GM19452 (cell line): Measurements from ENCODE around the gene ACSBG1.

Experiments
- ATAC-seq: cut with Tn5 transposase; IDR thresholded peaks from one replicate; pipeline ENCODE4 v1.9.1; 2021; ENCODE audit not compliant: unreplicated experiment

ACSBG1 gene

DNA sequence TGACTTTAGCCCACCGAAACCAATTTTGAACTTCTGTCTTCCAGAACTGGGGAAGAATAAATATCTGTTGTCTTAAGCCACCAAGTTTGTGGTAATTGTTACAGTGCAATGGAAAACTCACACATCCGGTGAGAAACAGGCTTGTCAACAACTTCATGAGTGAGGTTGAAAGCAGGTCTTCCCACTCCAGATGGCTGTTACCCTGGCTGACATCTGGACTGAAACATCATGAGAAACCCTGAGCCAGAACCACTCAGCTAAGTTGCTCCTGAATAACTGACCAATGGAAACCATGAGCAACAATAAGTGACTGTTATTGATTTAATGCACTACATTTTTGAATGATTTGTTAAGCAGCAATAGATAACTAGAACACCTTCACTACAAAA is 10.3 kb downstream of the ACSBG1 start:
- no peak for ATAC-seq

DNA sequence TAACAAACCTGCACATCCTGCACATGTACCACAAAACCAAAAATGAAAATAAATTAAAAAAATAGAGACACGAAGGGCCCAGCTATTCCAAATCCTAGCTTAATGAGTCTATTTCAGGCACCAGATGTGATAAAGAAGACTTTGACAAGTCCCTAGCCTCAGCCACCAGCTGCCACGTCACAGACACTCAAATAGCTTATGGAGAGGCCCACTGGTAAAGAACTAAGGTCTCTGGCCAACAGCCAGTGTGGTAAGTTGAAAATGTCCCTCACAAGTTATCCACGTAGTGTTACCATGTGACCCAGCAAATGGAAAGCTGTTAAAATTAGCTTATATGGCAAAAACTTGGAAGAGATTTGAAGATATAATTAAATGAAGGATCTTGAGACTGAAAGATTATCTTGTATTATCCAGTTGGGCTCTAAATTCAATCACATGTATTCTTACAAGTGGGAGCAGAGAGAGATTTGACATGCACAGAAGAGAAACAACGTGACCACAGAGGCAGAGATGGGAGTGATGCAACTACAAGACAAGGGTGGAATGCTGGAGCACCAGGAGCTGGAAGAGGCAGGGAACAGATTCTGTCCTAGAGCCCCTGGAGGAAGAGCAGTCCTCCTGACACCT is 10.9 kb downstream of the ACSBG1 start:
- ATAC-seq, result no peak

DNA sequence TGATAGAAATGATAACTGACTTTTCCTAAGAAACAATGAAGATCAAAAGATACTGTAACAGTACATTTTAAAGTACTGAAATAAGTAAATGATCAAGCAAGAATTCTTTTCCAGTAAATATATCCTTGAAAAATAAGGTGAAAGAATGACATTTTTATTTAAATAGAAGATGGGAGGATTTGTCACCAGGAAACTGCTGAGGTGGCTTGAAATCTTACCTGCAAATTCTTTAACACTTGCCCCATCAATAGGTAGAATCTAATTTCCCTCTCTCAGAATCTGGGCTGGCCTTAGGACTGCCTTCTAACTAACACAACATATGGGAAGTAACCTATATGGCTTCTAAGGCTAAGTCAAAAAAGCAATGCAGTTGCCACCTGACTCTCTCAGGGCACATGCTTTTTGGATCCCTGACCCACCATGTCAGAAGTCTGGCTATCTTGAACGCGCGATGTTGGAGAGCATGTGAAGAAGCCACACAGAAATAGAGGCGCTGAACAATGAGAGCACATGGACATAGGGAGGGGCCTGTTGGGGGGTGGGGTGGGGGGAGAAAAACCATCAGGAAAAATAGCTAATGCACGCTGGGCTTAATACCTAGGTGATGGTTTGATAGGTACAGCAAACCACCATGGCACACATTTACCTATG is 11.5 kb downstream of the ACSBG1 start:
- ATAC-seq, result no peak

DNA sequence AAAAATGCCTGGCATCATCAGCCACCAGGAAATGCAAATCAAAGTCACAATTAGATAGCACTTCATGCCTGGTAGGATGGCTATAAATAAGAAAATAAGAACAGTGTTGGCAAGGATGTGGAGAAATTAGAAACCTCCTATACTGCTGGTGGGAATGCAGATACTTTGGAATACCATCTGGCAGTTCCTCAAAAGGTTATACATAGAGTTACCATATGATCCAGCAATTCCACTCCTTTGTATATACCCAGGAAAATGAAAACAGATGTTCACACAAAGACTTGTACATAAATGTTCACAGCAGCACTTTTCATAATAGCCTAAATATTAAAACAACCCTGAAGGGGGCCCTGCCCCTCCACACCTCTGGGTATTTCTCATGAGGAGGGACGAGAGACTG is 13.7 kb downstream of the ACSBG1 start:
- no peak for ATAC-seq

DNA sequence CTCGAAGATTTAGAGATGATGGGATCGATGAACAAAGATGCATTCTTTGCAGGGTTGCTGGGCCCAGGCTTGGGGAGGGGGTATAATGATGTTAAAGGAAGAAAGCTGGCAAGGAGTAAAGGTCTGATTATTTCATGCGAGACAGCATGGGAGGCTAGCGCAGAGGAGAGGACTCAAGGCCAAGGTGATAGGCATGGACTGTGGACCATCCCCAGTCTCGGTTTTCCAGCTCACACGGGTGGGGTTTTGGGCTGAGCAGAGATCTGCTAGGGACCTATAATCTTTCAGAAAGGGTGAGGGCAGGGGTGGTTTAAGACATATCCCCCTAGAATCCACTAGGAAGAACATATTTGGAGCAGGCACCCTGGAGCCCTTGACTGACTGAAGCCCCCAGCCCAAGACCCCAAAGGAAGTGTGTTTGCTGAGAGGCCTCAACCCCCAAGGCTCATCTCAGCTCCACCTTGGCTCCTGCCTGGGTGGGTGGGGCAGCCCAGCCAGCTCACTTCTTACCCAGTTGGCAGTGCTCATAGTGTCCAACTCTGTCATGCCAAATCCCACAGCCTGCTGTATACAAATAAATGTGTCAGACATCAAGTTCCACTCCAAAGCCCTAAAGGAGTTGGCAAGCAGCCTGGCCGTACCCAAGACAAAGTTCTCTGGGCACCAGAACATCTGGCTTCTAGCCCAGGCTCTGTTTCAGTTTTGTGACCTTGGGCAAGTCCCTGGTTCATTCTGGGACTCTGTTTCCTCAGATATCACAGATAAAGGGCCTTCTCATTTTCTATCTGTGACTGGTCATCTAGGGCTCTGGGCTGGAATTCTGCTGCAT is 17.9 kb downstream of the ACSBG1 start:
- no peak for ATAC-seq

DNA sequence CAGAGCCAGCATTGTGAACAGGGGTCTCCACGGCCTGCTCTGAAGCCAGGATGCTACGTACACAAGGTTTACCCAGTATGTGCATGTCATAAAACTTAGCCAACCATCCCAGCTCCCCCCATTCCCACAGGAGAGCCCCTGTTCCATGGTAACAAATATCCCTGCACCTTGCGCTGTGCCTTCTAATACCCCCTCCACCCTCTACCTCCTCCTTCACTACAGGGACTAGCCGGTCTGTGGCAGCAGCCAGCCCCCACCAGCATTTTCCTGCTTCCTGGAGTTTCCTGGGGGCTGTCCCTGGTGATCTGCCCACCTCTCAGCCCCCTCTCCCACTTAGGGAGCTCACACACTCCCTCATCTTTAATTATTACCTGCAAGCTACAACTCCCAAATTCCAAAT is 20.4 kb downstream of the ACSBG1 start:
- ATAC-seq, result no peak

DNA sequence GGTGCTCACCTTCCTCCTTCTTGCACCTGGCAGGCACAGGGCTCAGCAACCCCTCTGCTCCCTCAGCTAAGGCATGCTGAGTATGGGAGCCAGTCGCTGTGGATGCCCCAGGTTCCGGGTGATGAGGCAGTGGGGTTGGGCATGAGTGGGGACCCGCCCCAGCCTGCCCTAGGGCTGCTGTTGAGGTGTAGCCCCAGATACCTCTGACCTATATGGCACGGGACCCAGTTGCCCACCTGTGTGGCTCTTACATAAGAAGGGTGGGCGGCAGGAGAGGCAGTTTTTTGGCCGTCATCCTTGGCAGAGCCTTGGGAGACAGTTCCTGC is 21.0 kb downstream of the ACSBG1 start:
- ATAC-seq, result no peak

DNA sequence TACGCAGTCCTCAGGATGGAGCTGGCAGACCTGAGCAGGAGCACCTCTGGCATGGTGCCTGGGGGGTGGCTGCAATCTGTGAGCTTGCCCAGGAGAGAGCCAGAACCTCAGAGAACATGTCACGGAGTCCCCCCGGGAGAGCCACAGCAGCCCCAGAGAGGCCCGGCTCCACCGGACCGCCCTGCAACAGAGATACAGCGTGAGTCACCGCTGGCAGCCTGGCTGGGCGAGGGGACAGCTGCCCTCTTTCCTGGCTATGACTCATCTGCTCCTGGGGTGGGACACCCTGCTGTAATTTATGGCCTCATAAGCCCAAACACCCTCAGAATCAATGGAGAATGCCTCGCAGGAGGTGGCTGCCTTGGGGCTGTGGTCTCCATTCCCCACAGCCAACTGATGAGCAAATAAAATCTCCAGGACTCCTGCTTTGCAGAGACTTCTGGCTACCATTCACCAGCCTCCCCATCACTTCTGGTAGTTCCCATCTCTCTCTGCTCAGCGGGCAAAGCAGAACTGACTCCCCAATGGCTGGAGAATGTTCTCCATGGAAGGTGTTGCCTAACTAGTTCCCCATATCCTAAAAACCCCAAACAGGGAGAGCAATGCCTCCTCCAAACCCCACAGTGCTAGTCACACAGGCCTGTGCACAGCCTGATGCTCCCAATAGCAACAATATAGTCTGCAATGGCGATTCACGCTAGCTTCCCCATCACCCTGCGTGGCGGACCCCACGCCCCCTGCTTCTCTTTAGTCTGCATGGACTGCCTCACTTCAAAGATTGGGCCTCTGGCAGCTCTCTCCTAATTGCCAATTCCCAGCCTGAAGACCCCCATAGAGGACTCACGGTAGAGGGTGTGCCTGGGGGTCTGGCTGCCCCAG is 21.6 kb downstream of the ACSBG1 start:
- no peak for ATAC-seq

DNA sequence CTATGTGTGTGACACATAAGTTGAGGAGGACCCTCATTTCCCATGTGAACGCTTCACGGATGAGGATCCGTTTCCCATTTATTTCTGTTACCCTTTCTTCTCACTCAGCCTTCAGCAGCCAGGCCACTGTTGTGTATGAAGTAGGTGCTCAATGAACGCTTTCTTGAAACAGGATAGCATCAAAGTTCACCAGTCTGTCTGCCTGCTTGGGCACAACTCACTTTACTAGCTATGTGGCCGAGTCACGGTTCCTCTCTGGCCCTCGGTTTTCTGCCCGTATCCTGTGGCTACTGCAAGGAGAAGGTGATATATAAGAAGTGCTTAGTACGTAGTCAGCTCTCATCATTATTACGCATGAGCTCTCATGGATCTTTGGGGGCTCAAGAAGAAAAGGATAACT is 22.4 kb downstream of the ACSBG1 start:
- no peak for ATAC-seq

DNA sequence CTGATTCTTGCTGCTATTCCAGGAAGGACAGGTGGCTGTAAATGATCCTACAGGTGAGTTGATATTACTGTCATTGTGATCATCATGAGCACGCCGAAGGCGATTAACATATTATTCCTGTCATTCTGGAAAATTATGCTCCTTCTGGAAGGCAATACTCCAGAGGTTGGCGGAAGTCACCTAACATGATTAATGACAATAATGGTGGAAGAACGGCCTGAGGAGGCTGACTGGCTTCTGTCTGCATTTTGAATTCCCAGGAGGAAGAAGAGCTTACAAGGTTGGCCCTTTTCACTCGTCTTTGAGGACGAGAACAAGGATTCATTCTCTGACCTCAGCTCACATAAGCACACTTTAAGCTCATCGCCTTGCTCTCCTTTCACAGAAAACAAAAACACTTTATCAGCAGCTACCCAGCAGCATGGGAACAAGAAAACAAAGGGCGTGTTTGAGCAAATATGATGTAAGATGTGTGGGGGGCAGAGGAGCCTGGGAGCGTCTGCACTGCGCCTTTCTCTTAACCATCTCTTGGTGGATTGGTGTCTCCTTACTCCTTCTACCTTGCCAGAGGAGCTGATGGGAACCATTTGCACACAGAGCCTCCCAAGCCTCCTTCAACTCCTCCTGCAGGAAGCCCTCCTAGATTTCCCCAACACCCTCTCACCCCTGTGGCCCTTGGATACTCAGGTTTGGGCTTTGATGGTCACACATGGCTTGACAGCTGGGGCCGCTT is 23.0 kb downstream of the ACSBG1 start:
- no peak for ATAC-seq

DNA sequence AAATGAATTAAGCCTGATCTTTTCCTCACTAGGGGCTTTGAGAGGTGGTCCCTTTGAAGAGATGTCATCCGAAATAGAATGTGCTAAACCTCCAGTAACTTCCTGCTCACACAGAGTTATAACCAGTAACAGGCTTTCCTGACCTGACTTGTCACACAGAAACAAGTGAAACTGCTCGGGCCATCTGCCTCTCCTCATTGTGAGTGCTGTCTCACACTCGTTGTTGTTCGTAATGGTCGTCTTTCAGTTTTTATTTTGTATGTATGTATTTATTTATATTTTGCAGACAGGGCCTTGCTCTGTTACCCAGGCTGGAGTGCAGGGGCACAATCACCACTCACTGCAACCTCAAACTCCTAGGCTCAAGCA is 24.0 kb downstream of the ACSBG1 start:
- no peak for ATAC-seq

DNA sequence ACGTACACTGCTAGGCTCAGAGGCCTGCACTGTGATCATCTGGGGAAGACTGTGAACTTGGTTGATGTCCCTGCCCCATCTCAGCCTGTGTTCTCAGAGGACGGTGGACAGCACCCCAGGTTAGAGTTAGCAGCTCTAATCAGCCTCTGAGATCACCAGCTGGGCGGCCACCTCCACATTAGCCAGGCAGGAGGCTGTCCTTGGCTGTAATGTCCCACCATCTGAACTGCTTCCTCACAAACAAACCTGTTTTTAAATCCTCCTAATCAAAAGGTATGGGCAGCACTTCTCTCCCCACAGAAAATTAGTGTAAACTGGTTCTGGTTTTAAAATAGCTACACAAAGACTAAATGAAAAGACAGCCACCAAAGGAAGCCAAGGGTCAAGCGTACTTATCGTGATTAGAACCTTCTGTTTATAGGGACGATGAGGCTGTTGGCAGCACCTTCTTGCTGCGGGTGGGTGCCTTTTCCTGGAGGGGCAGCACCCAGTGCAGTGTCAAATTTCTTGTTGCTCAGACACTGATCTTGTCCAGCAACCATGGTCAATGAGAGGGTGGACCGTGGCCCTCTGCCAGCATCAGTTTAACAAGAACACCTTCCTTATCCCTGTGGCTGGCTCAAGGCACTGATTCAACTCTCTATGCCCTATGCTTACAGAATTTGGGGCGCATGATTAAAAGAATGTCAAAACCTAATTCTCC is 24.6 kb downstream of the ACSBG1 start:
- ATAC-seq, result no peak

DNA sequence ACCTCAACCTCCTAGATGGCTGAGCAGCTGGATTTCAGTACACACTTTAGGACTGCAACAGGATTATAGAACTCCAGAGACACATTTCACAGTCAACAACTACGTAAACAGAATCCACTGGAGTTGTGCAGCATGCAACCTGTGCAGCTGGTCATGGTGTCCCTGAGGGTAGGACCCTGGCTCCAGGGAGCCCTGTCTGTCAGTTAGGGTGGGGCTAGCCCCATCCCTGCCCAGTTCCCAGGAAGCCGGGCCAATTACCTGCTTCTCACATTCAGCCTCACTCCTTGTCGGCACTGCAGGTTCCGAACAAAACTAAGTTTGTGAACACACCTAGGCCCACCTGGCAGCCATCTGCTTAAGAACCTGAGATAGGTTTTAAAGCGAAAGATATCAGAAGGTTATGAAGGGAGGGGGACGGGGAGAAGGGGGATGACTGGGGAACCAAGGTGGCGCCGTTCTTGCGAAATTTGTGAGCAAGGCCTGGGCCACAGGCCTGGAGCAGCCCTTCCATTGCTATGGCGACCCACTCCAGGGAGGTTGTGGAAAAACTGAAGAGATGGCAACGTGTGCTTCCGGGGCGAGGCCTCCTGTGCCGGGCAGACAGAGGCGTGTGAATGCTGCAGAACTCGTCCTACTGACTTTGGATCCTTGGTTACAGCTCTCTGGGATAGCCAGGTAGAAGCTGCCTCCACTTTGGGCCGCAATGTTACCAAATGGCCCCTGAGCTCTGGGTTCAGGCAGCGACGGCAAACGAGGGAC is 25.3 kb downstream of the ACSBG1 start:
- no peak for ATAC-seq

DNA sequence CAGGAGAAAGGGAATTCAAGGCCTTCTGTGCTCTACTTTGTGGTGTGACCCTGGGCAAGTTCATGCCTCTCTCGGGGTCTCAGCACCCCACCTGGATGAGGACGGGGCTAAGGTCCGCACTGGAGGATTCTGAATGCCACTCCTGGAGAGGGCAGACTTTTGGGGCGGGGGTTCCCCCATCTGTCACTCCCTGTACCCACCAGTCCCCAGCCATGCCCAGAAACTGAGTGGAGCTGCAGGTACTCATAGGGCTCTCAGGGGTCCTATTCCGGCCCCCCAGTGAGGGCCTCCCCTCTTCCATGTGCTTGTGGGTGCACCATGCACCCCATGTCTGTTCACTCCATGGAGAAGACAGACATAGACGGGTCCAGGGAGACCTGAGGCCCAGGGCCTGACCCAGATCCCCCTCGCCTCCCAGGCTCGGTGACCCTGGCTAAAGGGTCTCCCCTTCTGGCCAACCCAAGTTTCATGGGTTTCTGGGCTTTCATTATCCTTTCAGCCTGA is 26.0 kb downstream of the ACSBG1 start:
- ATAC-seq, result no peak

DNA sequence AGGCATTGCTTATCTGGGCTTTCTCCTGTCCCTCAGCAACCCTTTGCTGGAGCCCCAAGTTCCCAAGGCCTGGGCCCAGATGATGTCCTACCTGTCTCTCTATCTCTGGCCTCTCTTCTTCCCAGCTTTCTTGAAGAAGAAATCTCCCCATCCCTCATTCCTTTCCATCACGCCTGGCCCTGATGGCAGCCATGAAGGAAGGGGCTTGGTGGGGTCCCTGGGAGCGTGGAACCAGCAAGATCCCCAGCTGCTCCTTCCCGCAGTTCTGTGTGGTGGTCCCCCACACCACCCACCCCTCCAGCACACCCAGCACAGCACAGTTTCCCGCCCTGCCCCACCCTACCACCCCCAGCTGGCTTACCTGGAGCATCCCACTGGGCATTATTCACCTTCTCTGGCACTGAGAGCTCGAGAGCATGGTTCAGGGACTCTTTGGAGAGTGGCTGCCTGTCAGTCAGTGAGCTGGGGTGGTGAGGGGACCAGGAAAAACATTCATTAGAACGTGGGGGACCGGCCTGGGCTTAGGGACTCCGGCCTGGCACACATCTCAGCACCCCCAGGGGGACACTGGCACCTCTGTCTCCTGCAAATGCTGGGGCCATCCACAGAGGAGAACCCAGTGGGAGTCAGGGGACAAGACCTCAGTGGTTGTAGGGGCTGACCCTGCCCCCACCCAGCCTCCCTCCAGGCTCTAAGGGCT is 26.6 kb downstream of the ACSBG1 start:
- no peak for ATAC-seq

DNA sequence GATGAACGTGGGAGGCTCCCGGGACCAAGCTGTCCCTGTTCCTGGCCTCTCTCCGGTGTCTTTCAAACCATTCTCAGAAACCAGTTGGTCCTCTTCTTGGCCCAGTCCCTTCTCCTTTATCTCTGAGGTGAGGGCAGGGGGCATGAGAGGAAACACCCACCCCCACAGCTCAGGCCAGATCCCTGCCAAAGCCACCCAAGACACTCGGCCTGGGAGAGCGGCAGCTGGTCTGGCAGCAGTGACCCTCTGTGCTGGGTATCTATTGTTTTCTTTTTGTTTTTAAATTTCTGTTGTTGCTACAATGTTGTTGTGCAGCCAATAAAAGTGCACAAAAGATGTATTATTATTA is 27.3 kb downstream of the ACSBG1 start:
- ATAC-seq, result no peak

DNA sequence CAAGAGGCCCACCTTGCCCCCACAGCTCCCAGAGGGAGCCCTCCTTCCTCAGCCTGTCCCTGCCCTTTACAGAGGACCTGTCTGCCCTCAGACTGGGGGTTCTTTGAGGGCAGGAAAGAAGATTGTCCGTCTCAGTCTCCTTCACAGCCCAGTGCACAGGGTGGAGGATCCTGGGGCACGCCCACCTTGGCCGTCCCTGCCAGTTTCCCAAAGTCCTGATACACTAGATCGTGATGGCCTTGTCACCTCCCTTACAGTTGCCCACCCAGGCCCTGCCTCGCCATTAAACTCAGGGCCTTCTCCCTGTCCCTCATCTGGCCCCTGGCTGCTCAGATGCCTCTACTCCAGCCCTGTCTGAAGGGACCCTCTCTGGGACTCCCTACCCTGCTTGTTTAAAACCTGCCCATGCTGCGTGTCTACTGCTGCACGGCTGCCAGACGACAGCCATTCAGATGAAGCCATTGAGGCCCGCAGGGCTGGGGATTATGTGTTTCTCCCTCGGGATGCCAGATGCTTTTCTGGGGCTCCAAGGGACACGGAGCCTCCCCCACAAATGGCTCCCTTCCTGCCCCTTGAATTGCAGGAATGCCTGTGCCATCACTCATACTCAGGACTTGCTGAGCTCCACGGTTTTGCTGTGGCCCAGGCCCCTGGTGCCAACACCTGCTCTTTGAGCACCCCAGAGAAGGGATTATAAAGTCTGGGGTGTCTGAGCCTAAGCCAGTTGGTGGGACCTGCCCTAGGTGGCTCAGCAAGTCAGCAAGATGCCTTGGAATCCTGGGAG is 27.8 kb downstream of the ACSBG1 start:
- no peak for ATAC-seq

DNA sequence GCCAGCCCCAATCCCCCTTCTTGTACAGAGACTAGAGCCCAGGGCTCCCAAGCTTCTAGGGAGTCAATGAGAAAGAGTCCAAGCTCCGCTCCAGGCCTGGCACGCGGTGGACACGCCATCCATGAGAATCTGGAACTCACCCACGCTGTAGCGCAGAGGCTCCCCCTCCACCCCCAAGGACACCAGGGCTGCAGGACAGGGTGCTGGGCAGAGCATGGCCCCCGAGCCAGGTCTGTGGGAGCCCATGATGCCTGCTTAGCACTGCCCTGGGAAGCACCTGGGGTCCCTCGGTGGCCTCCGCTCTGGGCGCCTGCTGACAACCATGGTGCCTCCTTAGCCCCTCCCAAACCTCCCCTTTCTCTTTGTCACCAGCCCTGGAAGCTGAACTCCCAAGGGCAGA is 28.5 kb downstream of the ACSBG1 start:
- no peak for ATAC-seq
